ENCODE data around the gene CNTFR.

The CNTFR gene

DNA sequence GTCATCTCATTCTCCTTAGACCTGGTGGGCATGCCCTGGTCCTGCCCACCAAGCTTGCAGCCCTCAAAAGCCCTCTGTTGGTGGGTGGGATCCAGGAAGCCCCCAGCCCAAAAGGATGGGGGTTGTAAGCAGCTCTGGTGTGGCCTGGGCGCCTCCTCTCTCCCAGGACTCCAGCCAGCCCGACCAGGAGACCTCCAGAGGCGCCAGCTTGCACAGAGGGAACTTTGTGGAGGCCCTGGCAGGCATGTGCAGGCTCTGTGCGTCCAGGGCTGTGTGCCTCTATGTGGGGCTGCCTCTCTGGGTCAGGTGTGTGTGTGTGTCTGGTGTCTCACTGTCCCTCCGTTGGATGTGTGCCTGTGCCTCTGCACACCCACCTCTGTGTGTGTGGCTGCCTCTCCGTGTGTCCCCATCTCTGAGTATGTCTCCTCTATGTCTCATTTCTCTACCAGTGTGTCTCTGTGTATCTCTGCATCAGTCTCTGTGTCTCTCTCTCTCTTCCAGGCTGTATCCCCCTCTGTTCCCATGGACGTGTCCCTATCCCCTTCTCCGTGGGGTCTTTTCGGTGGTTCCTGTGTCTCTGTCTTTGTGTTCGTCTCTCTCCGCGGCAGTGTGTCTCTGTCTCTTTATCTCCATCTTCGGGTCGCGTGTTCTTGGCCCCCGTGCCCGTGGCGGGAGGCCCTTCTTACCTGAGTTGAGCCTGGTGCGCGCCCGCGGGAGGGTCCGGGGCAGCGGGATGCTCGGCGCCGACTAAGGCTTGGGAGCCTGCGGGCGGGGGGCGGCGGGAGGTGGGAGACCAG lies 67.2 kb downstream of the CNTFR start:
- no peak for DNase-seq

DNA sequence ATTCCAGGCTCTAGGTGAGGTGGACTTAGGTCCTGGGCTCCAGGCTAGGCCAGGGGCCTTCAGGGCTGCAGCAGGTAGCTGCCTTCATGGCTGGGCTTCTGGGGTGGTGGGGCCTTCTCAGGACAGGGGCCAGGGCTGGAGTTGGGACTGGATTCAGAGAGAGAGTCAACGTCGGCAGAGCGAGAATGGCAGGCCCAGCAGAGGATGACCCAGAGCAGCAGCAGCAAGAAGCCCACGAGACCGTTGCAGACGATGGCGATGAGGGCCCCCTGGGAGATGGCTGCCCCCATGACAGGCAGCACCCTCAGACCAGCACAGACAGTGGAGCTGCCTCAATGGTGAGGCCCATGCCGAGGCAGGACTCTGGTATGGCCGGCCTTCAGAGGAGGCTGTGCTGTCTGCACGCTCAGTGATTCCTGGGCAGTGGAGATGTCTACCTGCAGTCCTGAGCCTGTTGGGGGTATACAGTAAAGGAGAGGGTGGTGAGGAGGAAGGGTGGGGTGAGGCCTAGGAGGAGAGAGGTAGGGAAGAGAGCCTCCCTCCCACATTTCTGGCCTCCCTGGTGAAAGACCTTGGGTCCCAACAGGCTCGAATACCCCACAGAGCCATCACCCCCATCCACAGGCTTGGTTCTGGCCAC lies 68.0 kb downstream of the CNTFR start:
- DNase-seq: no peak

DNA sequence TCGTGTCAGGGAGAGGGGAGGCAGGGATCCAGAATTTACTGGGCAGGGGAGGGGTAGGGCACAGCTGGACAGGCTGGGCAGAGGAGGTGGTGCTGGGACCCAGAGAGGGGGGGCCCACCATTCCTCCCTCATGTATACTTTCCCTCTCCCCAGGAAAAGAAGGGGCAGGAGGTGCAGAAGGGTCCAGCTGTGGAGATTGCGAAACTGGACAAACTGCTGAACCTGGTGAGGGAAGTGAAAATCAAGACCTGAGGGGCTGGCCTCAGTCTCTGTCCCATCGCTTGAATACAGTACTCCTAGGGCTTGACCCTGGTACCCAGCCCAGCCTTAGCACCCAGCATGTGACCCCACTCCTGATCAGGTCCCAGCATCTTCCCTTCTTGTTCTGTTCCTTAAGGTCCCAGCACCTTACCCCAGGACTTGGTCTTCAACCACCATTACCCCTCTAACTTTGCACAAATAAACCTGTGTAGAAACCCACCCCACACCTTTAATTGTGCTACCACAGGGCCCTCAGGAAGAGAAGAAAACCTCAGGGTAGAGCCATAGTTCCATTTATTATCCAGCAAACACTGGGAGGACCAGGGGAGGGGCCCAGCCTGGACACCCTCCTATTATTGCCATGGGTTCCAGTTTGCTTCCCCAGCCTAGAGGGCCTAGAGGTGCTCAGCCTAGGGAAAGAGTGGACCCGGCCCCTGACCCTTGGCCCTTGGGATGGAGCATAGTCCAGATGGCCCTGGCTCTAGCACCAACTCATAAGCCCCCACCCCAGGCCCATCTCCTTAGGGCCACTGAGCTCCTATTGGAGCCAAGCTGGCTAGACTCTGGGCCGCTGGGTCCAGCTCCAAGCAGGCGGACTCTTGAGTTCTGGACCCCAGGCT lies 68.8 kb downstream of the CNTFR start:
- DNase-seq: no peak

DNA sequence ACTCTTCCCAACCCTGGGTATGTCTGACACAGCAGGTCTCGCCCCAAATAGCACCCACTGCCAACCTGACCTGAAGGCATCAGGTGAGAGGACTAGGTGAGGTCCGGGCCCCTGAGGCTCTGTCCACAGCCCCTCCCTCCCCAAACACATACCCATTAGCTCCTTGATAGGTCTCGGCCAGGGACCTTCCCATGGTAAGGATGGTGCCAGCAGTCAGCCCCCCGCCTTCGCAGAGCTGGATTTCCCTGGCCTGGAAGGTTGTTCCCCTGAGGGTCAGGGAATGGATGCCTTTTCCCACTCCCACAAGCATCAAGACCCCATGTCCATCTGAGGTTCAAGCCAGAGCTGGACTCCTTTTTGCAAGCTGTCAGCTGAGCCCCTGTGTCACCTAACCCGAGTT lies 69.4 kb downstream of the CNTFR start:
- DNase-seq: no peak

DNA sequence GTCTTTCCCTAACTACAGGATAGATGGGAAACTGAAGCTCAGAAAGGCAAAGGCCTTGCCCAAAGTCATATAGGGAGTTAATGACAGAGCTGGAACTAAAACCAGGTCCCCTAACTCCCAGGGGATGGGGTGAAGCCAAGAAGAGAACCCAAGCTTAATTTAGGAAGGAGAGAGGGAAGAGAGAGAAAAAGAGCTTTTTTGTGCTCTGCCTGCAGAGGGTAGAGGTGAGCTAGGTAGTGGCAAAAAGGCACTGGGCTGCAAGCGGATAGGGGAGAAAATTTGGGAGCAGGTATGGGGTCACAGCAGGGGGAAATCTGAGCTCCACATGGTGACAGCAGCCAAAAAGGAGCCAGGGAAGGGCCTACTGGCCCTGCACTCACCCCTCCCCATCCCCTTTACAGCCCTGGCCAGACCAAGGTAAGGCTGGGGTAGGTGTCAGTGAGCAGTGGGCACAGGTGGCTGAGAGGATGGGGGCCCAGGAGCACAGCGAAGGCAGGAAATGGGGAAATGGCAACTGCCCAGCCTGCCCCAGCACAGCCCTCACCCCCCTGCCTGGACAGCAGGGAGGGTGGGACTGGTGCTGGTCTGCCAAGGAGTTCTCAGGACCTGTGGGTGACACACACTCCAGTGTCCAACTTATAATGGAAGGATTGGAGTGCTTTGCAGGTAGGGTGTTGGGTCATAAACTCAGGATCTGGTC lies 70.1 kb downstream of the CNTFR start:
- no peak for DNase-seq

DNA sequence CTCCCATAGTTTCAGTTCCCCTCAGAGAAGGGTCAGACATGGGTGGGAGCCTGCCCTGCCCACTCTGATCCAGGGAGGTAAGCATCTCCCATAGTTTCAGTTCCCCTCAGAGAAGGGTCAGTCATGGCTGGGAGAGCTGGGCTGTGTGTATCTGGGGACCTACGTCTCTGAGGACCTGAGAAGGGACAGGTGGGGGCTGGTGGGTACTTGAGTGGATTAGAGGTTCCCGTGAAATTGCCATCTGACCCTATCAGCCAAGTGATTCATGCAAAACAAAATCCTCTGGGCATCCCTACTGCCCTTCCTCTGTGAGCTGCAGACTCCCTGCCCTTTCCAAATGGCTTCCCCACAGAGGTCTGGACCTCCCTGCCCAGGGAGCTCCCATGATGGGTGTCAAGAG lies 70.6 kb downstream of the CNTFR start:
- no peak for DNase-seq

DNA sequence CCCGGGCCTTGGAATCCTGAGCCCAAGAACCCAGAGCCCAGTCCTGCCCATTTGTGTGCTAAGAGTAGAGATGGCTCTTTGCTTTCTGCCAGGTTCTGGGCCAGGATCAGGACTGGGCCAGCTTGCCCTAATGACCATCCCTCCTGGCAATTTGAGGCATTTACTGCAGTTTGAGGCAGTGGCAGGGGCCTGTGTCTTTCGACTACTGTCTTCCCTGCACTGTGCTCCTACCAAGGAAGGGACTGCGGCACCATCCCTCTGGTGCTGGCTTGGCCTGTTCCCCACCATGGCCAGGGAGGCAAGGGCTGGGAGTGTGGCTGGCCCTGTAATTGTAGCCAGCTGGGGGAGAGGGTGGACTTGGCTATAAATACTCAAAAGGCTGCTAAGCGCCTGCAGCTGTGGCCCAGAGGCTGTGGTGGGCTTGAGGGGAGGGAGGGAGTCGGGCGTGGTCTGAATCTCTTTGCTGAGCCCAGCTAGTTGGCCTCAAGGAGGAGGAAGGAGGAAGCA lies 71.4 kb downstream of the CNTFR start:
- no peak for DNase-seq

DNA sequence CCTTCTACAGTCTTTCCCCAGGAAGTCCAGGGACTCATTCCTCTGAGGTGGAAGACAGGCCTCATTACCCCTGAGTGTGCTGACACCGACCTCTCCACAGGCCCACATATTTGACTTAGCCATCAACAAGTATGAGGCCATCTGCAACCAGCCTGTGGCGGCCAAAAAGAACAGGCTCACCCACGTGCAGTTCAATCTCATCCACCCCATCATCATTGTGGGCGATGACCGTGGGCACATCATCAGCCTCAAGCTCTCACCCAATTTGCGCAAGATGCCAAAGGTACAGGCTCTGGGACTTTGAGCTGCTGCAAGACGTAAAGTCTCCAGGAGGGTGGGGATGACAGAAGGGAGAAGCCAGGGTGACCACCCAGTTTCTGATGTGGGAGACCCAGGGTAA lies 72.3 kb downstream of the CNTFR start:
- no peak for DNase-seq

DNA sequence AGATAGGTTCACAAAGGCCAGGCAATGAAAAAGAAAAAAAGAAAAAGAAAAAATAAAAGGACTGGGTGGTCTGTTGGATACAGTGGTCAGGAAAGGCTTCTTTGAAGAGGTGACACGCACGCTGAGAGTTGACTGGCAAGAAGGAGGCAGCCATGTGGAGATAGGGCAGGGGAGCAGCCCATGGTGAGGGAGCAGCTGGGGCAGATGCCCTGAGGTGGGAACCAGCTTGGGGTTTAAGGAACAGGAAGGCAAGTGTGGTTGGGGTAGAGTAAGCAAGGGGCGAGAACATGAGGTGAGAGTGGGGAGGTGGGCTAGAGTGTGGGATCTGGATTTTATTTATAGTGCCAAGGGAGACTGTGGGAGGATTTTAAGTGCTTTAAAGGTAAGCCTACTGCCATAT lies 73.6 kb downstream of the CNTFR start:
- no peak for DNase-seq

DNA sequence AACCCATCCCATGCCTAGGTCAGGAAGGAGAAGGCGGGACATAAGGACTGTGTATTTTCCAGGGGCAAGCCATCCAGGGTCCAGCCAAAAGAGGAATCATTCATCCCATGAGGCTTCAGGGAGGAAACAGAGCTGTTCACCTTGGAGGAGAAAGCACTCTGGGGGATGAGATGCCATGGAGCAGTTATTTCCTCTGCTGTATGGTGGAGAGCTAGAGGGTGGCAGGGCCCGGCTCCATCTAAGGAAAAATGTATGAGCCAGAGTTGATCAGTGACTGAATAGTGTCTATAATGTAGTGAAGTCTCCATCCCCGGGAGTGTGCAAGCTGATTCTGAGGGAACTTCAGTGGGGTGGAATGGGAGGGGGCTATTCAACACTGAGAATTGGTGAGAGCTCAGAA lies 74.7 kb downstream of the CNTFR start:
- DNase-seq: no peak

DNA sequence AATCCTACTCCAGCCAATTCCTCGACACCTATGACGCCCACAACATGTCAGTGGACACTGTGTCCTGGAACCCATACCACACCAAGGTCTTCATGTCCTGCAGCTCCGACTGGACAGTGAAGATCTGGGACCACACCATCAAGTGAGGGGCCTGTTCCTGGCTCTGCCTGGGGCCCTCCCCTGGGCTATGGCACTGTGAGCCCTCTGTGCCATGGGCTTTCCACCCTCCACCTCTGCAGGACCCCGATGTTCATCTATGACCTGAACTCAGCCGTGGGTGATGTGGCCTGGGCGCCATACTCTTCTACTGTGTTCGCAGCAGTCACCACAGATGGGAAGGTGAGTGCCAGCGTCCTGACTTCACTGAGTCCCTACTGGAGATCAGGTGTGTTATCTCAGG lies 75.1 kb downstream of the CNTFR start:
- no peak for DNase-seq

DNA sequence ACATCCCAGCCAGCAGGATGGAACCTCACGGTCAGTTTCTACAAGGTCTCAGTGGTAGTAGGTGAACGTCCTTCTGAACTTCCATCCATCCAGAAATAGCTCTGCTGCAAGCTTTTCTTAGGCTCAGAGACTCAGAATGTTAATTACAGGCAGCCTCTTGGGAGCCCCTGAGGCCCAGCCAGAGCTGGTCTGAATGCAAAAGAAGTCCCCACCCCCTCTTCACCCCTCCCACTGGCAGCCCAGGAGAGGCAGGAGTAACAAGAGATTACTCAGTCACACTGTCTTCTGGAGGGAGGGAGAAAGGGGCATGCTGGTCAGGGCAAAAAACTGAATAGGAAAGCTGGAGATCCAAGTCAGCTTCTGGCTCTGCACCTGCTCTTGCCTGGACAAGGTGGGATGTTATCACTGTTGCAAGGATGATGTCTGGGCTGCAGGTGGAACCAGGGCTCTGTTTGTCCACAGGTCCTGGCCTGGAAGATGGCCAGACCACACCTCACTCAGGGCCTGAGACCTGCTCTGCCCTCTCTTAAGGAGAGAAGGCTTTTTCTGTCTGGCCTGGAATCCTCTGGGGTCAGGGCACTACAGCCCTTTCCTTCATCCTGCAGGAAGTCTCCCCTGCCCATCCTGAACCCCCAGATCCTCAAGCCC lies 75.8 kb downstream of the CNTFR start:
- DNase-seq: no peak

DNA sequence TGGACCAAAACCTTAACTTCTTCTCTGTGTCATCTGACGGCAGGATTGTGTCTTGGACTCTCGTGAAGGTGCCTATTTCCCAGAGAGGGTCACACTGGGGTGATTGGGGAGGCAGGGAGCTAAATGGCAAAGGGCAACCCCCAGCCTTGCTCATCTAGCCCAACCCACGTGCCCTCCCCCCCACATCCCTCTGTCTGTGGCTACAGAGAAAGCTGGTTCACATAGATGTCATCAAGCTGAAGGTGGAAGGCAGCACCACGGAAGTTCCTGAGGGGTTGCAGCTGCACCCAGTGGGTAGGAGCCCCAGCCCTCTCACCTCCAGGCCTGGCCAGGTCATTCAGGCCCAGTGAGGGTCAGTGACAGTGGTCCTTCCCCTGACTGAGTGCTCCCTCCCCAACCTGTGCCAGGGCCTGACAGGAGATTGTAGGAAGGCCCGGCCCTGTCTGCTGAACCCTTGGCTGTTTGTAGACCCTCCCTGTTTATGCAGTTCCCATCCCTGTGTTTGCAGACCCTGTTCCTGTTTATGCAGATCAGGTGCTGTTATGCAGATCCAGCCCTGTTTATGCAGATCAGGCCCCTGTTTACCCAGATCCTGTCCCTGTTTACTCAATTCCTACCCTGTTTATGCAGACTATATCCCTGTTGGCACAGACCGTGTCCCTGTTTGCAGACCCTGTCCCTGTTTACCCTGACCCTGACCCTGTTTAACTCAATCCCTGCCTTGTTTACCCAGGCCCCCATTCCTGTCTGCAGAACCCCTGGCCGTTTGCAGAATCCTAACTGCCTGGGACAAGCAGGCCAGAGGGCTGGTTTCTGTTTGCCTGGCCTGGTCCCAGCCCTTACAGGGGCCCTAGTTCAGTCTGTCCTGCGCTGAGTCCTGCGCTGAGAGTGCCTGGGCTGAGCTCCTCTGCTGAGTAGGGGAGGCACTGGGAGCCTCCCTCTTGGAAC lies 77.1 kb downstream of the CNTFR start:
- DNase-seq: no peak

DNA sequence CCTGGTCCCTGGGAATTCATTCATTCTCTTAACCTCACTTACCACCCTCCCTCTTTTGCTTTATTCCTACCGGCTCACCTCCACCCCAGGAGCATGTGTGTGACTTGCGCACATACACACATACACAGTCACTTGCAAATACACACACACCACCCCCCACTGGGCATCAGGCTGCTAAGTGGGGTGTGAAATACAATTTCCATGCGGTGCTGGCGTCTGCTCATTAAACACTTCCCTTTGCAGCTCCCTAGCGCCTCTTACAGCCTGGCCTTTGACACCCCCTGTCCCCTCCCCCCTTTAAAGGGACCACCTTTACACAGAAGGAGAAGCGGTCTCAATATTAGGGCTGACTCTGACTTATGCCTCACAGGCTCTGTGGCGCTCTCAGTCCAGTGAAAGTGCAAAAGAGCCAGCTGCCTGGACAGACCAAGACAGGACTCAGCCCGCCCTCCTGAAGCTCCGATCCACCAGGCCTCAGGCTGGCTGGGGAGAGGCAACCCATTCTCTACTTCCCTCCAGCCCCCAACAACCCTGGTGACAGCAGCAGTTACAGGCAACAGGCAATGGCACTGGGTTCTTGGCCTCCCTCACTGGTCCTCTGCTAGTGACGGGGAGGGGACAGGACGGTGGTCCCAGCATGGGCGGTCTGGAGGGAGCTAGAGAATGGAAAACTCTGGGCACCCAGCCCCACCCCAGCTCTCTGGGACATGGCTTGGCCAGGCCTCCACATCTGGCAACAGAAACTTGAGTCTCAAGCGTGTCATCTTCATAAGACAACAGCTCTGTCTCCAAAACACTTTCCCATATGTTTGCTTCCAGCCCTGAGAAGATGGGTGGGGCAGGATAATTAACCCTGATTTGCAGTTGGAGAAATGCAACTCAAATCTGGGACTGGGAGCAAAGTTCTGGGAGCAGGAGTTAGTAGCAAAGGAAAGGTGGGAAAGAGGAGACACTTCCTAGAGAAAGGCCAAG lies 78.7 kb downstream of the CNTFR start:
- DNase-seq: no peak

DNA sequence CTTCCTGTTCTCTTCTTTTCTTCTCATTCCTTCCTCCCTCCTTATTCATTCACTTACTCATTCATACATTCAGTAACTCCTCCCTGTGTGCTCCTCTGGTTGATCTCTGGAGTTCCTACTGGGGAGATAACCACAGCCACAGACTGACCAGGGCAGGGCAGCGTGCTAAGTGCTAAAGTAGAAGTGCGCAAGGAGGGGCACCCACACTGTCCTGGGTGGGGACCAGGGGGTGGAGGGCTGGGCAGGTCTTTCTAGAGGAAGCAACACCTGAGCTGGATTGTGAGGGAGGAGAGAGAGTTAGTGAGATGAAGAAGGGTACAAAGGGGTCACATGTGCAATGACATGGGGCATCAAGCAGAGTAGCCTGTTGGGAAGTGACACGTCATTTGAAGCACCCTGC lies 80.6 kb downstream of the CNTFR start:
- no peak for DNase-seq

DNA sequence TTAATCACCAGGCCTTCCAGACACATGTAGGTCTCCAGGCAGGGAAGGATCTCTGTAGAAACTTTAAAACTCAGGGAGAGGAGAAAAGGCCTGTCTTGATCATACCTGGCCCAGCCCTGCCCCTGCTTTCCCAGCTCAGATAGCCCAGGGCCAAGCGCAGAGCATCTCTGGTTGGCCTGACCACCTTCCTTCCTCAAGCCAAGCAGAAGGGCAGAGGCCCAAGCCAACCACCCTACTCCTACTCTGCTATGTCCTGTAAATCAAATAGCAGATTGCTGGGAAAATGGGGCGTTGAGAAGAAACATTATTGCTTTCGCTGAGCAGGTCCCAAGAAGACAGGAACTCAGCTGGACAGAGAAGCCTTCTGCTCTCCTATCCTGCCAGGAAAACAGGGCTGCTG lies 81.1 kb downstream of the CNTFR start:
- DNase-seq: no peak

DNA sequence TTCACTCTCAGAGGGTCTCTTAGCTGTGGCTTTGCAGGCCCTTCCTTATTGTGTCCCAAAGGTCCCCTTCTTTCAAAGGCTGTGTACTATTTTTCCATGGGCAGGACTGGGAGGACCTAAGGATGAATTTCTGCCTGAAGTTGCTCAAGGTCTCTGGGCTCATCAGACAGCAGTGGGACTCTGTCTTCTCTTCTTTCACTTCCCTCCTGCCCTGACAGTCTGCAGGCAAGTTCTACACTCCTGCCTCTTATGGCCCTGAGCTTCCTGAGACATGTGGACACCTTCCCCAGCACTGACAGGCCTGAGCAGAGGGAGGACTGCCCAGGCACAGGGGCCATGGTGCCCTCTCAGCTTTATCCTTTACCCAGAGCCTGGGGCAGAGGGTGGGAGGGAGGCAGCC lies 81.6 kb downstream of the CNTFR start:
- DNase-seq: no peak

DNA sequence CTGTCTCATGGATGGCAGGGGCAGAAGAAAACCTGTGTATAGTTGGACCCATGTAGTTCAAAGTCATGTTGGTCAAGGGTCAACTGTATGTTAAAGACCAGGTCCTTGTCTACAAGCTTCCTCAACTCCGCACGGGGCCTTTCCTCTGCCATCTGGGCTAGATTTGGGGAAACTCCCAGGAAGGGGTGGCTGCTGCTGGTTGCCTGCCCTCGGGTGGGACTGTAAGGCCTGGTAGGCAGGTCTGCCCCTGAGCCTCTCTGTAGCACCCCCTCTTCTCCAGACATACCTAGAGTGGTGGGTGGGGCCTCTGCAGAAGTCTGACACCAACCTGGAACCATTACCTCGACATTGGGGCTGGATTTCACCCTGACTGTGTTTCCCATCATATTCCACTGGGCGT lies 82.0 kb downstream of the CNTFR start:
- DNase-seq: no peak

DNA sequence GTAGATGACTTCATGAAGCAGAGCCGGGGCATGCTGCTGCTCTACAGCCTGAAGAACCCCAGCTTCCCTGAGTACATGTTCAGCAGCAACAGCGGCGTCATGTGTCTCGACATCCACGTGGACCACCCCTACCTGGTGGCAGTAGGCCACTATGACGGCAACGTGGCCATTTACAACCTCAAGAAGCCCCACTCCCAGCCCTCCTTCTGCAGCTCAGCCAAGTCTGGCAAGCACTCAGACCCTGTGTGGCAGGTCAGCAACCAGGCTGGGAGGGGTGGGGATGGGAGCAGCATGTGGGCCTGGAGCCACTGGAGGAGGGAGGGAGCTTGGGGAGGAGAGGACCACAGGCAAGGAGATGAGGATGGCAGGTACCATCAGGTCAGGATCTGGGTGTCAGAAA lies 82.9 kb downstream of the CNTFR start:
- DNase-seq: no peak

Measured in stimulated activated CD4-positive, alpha-beta T cell treated with anti-CD3 and anti-CD28 coated beads, Interleukin-2, amount 100 ng/mL, for 48 hours (primary cell).